ENCODE measurements around the gene TMEM225B.
"Not testable (repeated sequence)": the region's sequence is repeated elsewhere in the genome, so short reads cannot be mapped to it uniquely, and the experiment has no call there.

TMEM225B gene

DNA sequence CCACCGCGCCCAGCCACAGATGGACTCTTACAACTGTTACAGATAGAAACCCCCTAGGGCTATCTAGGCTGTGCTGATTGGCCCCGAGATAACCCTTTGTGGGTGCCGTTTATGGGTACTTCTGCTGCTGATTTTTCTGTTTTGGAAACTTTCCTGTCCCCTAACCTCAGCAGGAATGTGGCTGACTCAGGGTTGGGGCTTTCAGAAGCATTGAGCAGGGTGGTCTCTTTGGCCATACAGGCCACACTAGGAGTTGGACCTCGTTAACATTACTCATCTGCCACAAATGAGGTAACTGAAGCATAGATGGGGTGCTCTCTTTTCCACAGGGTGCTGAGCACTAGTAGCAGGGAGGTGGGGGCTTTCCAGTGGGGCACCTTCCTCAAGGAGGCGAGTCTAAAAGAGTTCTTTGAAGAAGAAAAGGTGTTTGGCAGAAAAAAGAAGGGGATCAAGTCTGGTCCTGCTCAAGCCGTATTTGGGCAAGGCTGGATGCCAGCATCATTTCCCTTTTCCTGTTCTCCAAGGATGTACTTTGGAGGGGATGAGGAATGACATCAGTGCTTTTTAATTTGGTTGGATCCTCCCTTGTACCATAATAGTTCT, 25.1 kb downstream of the TMEM225B start:
- no peak for DNase-seq (ENCODE audit: low read depth in 2 of 2)

DNA sequence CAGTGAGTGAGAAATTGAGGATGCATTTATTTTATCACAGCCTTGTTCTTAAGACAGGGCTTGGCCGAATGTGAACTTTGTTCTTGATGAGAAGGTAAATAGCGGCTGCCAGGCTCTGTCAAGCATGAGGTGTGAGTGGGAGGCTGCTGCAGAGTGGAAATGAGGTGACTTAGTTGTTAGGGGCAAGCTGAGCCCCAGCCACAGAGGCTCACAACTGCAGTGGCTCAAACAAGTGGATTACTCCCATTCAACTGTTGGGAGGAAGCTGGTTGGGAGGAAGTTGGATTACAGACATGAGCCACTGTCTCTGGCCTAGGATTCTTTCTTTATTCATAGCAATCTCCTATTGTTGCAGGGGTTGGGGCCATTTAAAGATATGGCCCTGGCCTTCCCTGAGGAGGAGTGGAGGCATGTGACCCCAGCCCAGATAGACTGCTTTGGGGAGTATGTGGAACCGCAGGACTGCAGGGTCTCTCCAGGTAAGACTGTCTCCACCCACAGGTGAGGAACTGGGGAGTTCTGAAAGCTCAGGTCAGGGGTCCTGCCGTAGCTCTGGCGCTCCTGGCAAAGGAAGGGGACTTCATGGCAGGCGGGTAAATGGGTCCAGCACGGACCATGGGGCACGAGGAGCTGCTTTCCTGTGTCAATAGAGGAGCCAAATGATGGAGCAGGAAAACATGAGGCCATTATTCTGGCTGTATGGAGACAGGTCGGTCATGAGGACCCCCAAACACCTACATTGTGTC, 25.8 kb downstream of the TMEM225B start:
- DNase-seq (ENCODE audit: low read depth in 2 of 2), result peak in 1 of 2 donors; percentile 49

GRCh38 chr7:99624484-99624883, 26.4 kb downstream of the TMEM225B start:
- DNase-seq (ENCODE audit: low read depth in 2 of 2), result peak; percentile 59 to 72

- no peak for DNase-seq (ENCODE audit: low read depth in 2 of 2)
Measured at GRCh38 chr7:99625321-99625720, 27.3 kb downstream of the TMEM225B start.

DNA sequence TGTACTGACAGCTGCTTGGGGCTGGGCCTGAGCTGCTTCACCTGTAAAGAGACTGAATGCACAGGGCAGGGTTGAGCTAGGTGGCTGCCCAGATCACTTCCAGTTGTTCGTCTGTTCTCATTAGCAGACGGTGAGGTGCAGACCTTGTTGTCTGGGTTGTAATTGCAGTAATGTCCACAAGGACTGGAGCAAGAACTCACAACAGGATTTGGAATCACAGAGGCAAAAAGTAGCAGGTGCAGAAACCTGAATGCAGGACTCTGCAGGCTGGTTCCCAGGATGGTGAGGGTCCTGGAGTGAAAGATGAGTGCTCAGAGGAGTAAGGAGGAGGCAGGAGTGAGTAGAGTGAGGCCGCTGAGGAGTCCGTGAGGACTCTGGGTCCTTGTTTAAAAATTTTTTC, 27.9 kb downstream of the TMEM225B start:
- DNase-seq (ENCODE audit: low read depth in 2 of 2), result no peak

GRCh38 chr7:99626661-99627060, 28.6 kb downstream of the TMEM225B start:
- no peak for DNase-seq (ENCODE audit: low read depth in 2 of 2)

DNA sequence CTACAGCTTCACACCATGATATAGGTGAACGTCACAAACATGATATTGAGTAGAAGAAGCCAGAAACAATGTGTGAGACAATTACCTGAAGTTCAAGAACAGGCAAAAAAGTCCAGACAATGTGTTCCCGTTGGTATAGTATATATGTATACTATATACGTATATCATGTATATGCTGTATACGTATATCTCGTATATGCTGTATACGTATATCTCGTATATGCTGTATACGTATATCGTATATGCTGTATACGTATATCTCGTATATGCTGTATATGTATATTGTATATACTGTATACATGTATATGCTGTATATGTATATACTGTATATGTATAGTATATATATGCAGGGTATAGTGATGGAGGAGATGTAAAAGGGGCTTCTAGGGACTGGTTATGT, 29.4 kb downstream of the TMEM225B start:
- DNase-seq (ENCODE audit: low read depth in 2 of 2), result no peak

DNA sequence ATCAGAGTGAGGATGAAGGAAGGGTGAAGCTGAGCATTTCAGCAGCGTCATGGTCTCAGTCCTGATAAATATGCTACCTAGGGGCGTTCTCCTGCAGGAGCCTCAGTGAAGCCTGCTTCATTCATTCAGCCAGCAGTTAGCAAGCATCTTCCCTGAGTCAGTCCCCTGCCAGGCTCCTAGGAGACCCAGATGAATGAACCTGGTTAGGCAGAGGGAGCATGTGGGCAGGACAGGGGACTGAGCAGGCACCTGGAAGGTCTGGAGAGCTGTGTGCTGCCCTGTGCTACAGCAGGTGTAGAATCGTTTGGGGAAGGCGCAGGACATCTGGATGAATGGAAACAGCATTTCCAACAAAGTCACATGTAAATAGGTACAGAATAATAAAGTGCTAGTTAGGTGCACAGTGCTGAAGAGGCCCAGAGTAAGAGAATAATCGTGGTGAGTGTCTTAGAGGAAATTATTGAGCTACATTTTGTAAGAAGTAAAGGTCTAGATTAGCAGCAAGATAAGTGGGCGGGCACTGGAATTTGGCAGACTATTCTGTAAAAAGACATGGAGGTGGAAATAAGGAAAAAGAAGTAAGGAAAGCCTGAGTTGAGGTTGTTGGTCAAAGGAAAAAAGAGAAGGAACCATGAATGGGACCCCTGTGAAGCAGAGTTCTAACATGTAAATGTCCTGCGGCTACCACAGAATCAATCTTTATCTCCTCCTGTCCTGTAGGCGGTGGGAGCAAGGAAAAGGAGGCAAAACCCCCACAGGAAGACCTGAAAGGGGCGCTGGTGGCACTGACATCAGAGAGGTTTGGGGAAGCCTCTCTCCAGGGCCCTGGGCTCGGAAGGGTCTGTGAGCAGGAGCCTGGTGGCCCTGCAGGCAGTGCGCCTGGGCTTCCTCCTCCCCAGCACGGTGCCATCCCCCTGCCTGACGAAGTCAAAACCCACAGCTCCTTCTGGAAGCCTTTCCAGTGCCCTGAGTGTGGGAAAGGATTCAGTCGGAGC, 30.7 kb downstream of the TMEM225B start:
- no peak for DNase-seq (ENCODE audit: low read depth in 2 of 2)

GRCh38 chr7:99629643-99630042, 31.6 kb downstream of the TMEM225B start:
- DNase-seq (ENCODE audit: low read depth in 2 of 2), result no peak

GRCh38 chr7:99631295-99632109, 33.4 kb downstream of the TMEM225B start:
- peak in 1 of 2 donors; percentile 49 for DNase-seq (ENCODE audit: low read depth in 2 of 2)

DNA sequence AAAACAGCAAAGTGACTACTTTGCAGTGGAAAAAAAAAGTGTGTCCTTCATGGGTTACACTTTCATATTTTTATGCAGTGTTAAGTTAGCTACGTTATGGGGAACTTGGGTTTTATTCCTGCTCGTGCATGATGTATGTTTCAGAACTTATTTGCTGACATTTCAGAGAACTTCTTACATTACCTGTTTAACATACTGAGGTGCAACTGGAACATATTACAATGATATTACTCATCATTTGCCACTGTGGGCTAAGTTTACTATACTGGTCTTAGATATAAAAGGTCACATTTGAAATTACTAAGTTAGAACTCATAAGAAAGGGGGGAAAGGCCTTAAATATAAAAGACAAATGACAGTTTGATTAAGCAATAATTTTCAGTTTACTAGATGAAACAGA, 39.3 kb downstream of the TMEM225B start:
- DNase-seq (ENCODE audit: low read depth in 2 of 2), result not testable (repeated sequence)

DNA sequence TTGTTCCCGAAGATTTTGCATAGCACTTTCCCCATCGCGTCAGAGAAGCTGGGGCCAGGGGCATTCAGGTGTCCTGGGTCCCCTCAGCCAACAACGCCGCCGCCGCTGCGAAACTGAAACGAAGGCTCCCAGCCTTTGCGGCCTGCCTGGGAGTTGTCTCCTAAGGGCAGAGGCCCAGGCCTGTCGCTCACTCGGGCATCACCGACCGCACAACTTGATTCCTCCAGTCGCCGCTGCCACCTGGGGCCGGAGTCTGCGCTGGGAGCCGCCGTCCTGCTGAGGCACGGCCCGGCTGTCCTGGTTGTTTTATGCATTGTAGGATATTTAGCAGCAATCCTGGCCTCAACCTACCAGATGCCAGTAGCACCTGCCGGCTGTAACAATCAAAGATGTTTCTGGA, 40.7 kb downstream of the TMEM225B start:
- no peak for DNase-seq (ENCODE audit: low read depth in 2 of 2)

- DNase-seq (ENCODE audit: low read depth in 2 of 2), result no peak
Measured at GRCh38 chr7:99639267-99639666, 41.2 kb downstream of the TMEM225B start.

DNA sequence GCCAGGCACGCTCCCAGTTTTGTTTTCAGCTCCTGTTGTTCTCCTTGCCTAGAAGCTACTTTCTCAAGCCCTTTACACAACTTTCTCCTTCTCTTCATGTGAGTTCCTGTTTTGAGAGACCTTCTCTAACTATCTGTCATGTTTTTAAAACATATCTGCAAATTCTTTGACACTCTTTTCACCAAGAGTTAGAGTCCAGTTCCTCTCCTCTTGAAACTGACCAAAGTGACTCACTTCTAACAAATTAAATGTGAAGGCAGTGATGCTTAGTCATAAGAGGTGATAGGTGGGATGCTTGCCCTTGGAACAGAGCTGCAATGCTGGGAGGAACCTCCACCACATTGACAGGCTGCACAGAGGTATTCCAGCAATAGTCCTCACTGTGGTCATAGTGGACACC, 44.0 kb downstream of the TMEM225B start:
- DNase-seq (ENCODE audit: low read depth in 2 of 2), result no peak

DNA sequence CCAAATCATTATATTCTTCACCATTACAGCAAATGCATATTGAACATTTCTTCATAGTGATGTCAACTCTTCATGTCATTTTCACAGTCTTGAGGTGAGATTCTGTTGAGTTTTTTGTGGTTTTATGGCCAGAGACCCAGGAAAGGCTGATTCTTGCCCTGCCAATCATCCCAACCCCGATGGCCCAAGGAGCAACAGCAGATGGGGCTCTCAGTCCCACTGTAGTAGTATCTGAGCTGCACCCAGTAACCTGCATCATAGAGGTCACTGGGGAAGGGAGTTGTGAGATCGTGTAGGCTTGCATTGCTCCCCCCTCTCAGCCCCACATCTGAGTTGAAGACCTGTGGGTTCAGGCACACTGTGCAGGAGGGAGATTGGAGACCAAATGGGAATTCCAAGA, 45.4 kb downstream of the TMEM225B start:
- DNase-seq (ENCODE audit: low read depth in 2 of 2), result no peak

DNA sequence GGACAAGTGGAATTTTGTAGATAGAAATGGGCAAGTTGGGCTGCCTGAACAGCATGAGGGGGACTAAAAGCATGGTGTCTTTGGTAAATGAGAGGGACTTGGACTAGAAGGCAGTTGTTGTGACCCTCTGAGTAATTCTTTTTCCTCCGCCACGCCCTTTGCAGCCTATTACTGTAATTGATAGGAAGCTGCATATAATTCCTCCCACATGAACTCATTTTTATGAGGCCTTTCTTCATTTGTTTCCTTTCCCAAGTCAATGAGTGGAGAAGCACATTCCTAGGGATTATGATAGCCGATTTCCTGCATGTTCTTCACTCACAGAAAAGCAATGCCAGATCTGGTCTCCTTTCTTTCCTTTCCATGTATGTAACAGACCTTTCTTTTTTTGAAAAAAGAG, 46.4 kb downstream of the TMEM225B start:
- DNase-seq (ENCODE audit: low read depth in 2 of 2), result no peak

DNA sequence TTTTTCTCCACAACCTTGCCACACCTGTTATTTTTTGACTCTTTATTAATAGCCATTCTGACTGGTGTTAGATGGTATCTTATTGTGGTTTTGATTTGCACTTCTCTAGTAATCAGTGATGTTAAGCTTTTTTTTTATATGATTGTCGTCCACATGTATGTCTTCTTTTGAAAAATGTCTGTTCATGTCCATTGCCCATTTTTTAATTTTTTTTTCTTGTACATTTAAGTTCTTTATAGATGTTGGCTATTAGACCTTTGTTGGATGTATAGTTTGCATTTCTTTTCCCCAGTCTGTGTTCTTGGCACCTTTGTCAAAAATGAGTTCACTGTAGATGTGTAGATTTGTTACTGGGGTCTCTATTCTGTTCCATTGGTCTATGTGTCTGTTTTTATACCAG, 47.5 kb downstream of the TMEM225B start:
- no peak for DNase-seq (ENCODE audit: low read depth in 2 of 2)

DNA sequence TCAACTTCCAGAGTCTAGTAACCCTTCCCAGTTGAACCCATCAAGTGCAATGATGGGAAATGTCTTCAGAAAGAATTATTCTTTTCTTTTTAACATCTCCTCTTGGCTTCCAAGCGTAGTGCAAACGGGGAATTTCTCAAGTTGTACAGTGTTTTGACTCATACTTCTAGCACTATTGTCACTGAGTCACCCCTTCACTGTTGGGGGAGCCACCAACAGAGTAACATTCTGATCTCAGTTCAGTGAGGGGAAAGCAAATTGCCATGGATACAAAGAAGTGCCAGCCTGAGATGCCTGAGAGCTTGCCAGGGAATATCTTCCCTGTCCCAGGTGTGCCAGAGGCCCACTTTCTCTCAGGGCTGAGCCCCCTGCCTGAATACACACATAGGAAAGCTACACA, 50.8 kb downstream of the TMEM225B start:
- DNase-seq (ENCODE audit: low read depth in 2 of 2), result no peak

- no peak for DNase-seq (ENCODE audit: low read depth in 2 of 2)
Measured at GRCh38 chr7:99651290-99651689, 53.2 kb downstream of the TMEM225B start.

- DNase-seq (ENCODE audit: low read depth in 2 of 2), result no peak
Measured at GRCh38 chr7:99652671-99653070, 54.6 kb downstream of the TMEM225B start.

GRCh38 chr7:99653269-99653668, 55.2 kb downstream of the TMEM225B start:
- DNase-seq (ENCODE audit: low read depth in 2 of 2), result not testable (repeated sequence)

DNA sequence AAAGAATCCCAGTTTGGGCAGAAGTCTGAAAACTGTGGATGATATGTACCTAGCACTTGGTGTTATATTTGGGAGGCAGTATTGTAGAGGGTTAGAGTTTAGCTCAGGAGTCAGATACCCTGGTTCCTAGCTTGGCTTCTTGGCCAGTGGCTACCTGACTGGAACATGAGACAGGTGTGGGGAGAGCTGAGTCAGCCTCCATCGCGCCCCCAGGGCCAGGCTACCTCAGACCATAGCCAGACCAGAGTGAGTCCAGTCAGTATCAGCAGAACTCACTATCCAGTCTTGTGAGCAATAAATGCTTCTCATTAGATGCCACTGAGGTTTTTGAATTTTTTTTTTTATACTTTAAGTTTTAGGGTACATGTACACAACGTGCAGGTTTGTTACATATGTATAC, 55.7 kb downstream of the TMEM225B start:
- DNase-seq (ENCODE audit: low read depth in 2 of 2), result no peak

Measured in stimulated activated CD4-positive, alpha-beta T cell treated with anti-CD3 and anti-CD28 coated beads, Interleukin-15, amount 100 ng/mL, for 48 hours (primary cell).